Bone marrow (tissue), 2 donors: ENCODE data around the gene VWA5B2.

Experiments
- DNase-seq, 2 donors: peaks; one replicate each; lab custom pipeline; 2025; lab: John Stamatoyannopoulos, UW

VWA5B2 gene

GRCh38 chr3:184275961-184276910, 46.9 kb downstream of the VWA5B2 start, which contains the start of gene ECE2:
Gene ECE2 (plus strand): TSS chr3:184276022. CDS start chr3:184276154, 132 bp downstream.
- DNase-seq: no peak

- DNase-seq: no peak
Measured at GRCh38 chr3:184277366-184277765, 48.0 kb downstream of the VWA5B2 start.

- no peak for DNase-seq
Measured at GRCh38 chr3:184282941-184283340, 53.6 kb downstream of the VWA5B2 start.

- DNase-seq: no peak
Measured at GRCh38 chr3:184283681-184284080, 54.3 kb downstream of the VWA5B2 start.

DNA sequence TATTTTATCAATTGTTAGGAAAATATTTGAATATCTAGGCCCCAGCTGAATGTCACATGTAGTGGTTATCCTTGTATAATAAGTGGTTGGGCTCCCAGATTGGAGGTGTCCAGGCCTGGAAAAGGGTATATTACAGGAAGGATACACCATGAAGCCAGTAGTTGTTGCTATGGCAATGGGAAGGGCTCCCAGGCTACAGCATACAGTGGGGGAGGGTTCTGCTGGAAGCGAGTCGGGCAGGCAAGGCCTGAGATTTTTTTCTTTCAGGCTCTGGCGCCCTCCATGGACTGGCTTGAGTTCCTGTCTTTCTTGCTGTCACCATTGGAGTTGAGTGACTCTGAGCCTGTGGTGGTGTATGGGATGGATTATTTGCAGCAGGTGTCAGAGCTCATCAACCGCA, 55.3 kb downstream of the VWA5B2 start:
- DNase-seq: peak in 1 of 2 donors; percentile 17

DNA sequence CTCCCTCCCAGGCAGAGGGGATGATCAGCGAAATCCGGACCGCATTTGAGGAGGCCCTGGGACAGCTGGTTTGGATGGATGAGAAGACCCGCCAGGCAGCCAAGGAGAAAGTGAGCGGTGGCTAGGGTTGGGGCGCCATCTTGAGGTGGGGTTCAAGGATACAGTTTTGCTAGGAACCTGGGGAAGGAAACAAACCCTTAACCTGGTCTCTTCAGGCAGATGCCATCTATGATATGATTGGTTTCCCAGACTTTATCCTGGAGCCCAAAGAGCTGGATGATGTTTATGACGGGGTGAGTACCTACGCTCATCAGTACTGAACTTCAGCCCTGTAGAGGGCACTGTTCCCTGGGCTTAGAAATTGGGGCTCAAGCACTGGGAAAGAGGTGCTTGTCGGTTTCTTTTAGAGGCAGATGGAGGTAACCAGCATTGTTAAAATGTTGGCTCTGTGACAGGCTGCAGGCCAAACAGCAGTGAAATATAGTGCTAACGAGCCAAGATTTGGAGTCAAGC, 60.1 kb downstream of the VWA5B2 start:
- peak; percentile 18 to 49 for DNase-seq

DNA sequence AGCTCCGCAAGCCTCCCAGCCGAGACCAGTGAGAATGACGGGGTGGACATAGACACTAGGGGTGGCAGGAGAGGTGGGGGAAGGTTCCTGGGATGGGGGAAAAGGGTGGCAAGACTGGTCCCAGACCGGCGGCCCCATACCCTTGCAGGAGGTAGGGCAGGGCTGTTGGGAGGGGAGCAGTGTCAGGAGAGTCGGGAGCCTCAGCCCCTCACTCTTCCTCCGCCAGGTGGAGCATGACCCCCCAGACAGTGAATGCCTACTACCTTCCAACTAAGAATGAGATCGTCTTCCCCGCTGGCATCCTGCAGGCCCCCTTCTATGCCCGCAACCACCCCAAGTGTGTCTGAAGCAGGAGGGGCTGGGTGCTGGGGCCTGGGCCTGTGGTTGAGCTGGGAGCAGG, 60.9 kb downstream of the VWA5B2 start:
- no peak for DNase-seq

DNA sequence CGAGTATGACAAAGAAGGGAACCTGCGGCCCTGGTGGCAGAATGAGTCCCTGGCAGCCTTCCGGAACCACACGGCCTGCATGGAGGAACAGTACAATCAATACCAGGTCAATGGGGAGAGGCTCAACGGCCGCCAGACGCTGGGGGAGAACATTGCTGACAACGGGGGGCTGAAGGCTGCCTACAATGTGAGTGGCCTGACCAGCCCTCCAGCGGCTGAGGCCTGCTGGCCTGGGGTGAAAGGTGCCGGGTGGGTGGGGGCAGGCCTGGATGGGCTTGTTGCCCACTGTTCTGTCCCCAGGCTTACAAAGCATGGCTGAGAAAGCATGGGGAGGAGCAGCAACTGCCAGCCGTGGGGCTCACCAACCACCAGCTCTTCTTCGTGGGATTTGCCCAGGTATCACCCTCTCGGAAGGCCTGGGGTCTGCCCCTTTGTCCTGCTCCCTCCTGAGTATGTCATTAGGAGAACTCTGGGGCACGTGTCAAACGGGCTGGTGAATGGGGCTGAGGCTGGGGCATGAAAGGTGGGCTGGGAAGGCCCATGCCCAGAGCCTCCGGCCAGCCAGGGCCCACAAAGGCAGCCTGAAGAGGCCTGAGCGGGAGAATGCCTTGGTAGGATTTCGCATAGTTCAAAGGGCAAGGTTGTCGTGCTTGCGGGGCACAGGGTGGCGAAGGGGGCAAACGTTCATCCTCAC, 61.8 kb downstream of the VWA5B2 start:
- DNase-seq: no peak
